ENCODE measurements around the gene GEMIN7. TPM values are rescaled to one million over a fixed set of nuclear protein-coding genes. Genes with fewer than 3 reads are reported as not detected.
A peak's percentile ranks its signal among the peaks of the same experiment; 100 is the strongest.

The GEMIN7 gene
- total RNA-seq, 1 experiment from 2014 or later = 29.6 TPM

GRCh38 chr19:45068041-45068440 is 11.0 kb upstream of the GEMIN7 start:
- Histone ChIP-seq H3K4me3 (no peak overlapping the region), H3K27me3 (ENCODE audit: insufficient read depth, low read depth) (no peaks in the 10 kb centered on the region), H3K79me2 (ENCODE audit: low read depth) (no peaks in the 10 kb centered on the region), H4K20me1 (ENCODE audit: insufficient read depth) (peaks cover 43% of the 10 kb centered on the region), H3K27ac (no peak overlapping the region), H3K9me3 (ENCODE audit: insufficient read depth, low read depth) (no peaks in the 10 kb centered on the region), H3K4me2 (no peak overlapping the region), H3K9me2 (ENCODE audit: insufficient read depth) (no peaks in the 10 kb centered on the region), H3F3A (ENCODE audit: insufficient read depth, low read depth) (peaks cover 21% of the 10 kb centered on the region; the same call in 1 of the 2 replicates), H2AFZ (no peak overlapping the region), H3K4me1 (replicated peaks; ENCODE audit: insufficient read depth) (no peaks in the 10 kb centered on the region), H3K36me3 (ENCODE audit: low read depth) (peaks cover 15% of the 10 kb centered on the region)
- POLR2A ChIA-PET (ENCODE audit: unreplicated experiment) = interaction anchor here (0.6 kb wide), 2 partner anchors 113 to 291 kb away, joined by 3 to 4 read pairs; no protein-coding TSS in a partner anchor
- TF ChIP-seq CTCF (conservative IDR thresholded peaks at IDR 0.05) (no peak), EZH2 (IDR thresholded peaks at IDR 0.05; ENCODE audit: low read depth) (no peak)
- no TSS peak for BruUV-seq (replicated peaks)
- CTCF ChIA-PET = interaction anchor here (0.9 kb wide), 1 partner anchor 574 kb away, joined by 4 read pairs; no protein-coding TSS in a partner anchor
- intact Hi-C loops (cut with micrococcal nuclease; ENCODE audit: unreplicated experiment) = no loop called here
- DNase-seq = no peak

GRCh38 chr19:45069056-45069455 is 10.0 kb upstream of the GEMIN7 start:
- intact Hi-C loops (cut with micrococcal nuclease; ENCODE audit: unreplicated experiment) = no loop called here
- Histone ChIP-seq H4K20me1 (ENCODE audit: insufficient read depth) (peaks cover 43% of the 10 kb centered on the region), H3K27me3 (ENCODE audit: insufficient read depth, low read depth) (no peaks in the 10 kb centered on the region), H3K9me3 (ENCODE audit: insufficient read depth, low read depth) (no peaks in the 10 kb centered on the region), H3K4me1 (replicated peaks; ENCODE audit: insufficient read depth) (no peaks in the 10 kb centered on the region), H3K36me3 (ENCODE audit: low read depth) (peaks cover 8% of the 10 kb centered on the region; the same call in 1 of the 2 replicates), H3K27ac (no peak overlapping the region), H3K4me3 (no peak overlapping the region), H3K79me2 (ENCODE audit: low read depth) (no peaks in the 10 kb centered on the region), H2AFZ (no peak overlapping the region), H3K4me2 (no peak overlapping the region), H3F3A (ENCODE audit: insufficient read depth, low read depth) (peaks cover 23% of the 10 kb centered on the region; the same call in 1 of the 2 replicates), H3K9me2 (ENCODE audit: insufficient read depth) (no peaks in the 10 kb centered on the region)
- ChIA-PET POLR2A (ENCODE audit: unreplicated experiment) (interaction anchor here (0.7 kb wide), 1 partner anchor 165 kb away, joined by 6 read pairs; no protein-coding TSS in a partner anchor), CTCF (interaction anchor here (0.9 kb wide), 1 partner anchor 573 kb away, joined by 4 read pairs; no protein-coding TSS in a partner anchor)
- TF ChIP-seq EZH2 (IDR thresholded peaks at IDR 0.05; ENCODE audit: low read depth) (no peak), CTCF (conservative IDR thresholded peaks at IDR 0.05) (no peak)
- DNase-seq = peak in 1 of 2 experiments; percentile 34
- BruUV-seq (replicated peaks) = no TSS peak

- H3K27ac ChIP-seq = no peak overlapping the region
- CTCF ChIA-PET = no interaction called here
- intact Hi-C loops (cut with micrococcal nuclease; ENCODE audit: unreplicated experiment) = no loop called here
These were observed 8.8 kb upstream of the GEMIN7 start for GRCh38 chr19:45070214-45070613.

More at GRCh38 chr19:45070214-45070613, 8.8 kb upstream of the GEMIN7 start:
- no peaks in the 10 kb centered on the region for H3K9me2 ChIP-seq (ENCODE audit: insufficient read depth)
- H3K4me2 ChIP-seq = no peak overlapping the region
- H3K36me3 ChIP-seq (ENCODE audit: low read depth) = peaks cover 5% of the 10 kb centered on the region; the same call in 1 of the 2 replicates
- BruUV-seq (replicated peaks) = no TSS peak
- H3K79me2 ChIP-seq (ENCODE audit: low read depth) = no peaks in the 10 kb centered on the region
- peaks cover 34% of the 10 kb centered on the region; the same call in 1 of the 2 replicates for H3F3A ChIP-seq (ENCODE audit: insufficient read depth, low read depth)
- H3K9me3 ChIP-seq (ENCODE audit: insufficient read depth, low read depth) = no peaks in the 10 kb centered on the region
- H3K27me3 ChIP-seq (ENCODE audit: insufficient read depth, low read depth) = no peaks in the 10 kb centered on the region
- POLR2A ChIA-PET (ENCODE audit: unreplicated experiment) = no interaction called here
- no peak overlapping the region for H2AFZ ChIP-seq
- TF ChIP-seq CTCF (conservative IDR thresholded peaks at IDR 0.05) = no peak
- no peak for TF ChIP-seq EZH2 (IDR thresholded peaks at IDR 0.05; ENCODE audit: low read depth)
- no peak for DNase-seq
- H4K20me1 ChIP-seq (ENCODE audit: insufficient read depth) = peaks cover 34% of the 10 kb centered on the region
- H3K4me3 ChIP-seq = no peak overlapping the region
- 0 out of 2 replicates have a peak, but pooled peaks cover 4% of the 10 kb centered on the region for H3K4me1 ChIP-seq (replicated peaks; ENCODE audit: insufficient read depth)
